AG20443 (cell line): ENCODE measurements around the gene UPP1.
"Not testable (repeated sequence)": the region's sequence is repeated elsewhere in the genome, so short reads cannot be mapped to it uniquely, and the experiment has no call there.

Experiments
- DNase-seq: peaks from one replicate; pipeline ENCODE4 v3.0.0; 2012; ENCODE audit warnings: low spot score, mixed read lengths

UPP1 gene

GRCh38 chr7:48089046-48090003 is at the start of gene UPP1:
Gene UPP1, plus strand, starts transcription at chr7:48089265. Its CDS starts 5,519 bp downstream, at chr7:48094784.
- peak; percentile 93 for DNase-seq

DNA sequence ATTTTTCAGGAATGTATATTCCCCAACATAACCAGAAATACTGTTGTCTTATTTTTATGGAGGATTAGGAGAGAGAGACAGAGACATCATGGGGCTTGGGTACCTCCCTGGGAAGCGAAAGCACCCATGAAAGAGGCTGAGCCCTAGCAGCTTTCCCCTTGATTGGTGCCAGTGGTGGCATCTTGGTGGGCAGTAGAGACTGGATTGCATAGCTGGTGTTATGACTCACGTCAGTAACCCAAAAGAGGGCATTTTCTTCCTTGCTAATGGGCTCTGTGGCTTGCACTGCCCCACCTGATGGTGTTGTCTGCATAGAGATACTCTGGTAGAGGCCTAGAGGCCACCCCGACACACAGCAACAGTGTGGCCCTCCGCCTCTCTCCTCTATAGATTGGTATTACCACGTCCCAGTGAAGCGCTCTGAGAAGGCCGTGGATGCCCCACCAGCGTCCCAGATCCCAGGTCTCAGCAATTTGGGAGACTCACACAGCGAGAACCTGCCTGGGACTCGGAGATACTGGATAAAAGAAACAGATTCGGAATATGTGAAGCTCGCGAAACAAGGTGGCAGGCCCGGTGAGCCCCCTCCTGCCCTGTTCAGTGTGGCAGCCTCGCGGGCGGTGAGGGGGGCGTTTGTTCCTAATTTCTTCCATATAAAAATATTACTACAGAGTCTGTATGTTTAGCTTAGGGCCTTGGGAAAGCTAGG is 48.0 kb upstream of the UPP1 start:
- DNase-seq: no peak

DNA sequence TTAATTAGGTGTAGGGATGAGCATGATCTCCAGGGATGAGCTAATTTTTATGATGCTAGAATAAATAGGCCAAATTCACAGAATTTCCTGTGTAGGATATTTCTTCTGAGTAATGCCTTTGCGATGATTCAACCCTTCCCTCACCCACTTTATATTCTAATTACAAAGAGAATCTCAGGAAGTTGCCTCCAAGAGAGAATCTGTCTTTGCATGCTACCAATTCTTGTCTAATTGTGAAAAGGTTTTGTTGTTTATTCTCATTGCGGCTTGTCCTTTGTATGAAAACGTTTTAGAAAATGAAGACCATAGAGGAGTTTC is 47.5 kb upstream of the UPP1 start:
- peak; percentile 57 for DNase-seq

- no peak for DNase-seq
Measured at GRCh38 chr7:48042216-48042615, 46.8 kb upstream of the UPP1 start.

GRCh38 chr7:48042636-48043035 is 46.4 kb upstream of the UPP1 start:
- DNase-seq: no peak

DNA sequence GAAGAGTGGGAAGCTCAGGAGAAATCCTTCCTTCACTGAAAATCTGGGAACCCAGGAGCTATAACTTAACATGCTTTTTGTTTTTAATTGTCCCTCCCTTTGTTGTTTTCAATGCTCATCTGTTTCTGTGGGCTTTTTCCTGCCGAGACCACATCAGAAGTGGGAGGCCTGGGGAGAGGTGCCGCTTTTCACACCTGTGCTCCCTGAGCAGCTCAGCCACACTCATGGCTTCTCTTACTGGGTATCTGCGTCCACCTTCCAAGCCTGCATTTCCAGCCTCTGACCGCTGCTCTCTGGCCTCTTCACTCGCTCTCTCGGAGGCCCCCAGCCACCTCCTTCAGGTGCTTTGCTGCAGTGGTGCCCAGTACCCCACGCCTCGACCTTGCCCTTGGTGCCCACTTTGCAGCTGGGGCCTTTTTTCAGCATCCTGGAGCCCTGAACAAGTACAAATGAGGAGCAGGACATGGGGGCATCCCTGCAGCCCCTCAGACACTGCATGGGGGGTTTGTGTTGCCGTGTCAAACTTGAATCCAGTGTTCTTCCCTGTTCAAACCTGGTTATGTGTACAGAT is 43.8 kb upstream of the UPP1 start:
- DNase-seq: no peak

- no peak for DNase-seq
Measured at GRCh38 chr7:48046458-48046857, 42.6 kb upstream of the UPP1 start.

DNA sequence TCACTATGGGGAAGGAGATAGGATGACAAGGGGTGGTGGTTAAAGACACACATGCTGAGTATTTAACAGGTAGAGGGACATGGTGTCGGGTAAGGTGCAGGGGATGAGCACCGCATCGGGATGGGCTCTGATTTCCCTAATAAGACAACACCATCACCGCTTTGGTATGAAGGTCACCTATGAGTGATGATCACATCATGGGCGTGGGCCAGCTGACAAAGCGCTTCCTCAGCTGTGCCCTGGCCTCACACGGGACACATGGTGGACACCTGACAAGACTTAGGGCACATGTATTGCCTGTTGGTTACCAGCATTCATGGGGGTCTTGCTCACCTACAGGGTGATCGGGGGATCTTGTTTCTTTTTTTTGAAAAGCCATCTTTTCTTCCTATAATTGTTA is 41.0 kb upstream of the UPP1 start:
- DNase-seq: no peak

DNA sequence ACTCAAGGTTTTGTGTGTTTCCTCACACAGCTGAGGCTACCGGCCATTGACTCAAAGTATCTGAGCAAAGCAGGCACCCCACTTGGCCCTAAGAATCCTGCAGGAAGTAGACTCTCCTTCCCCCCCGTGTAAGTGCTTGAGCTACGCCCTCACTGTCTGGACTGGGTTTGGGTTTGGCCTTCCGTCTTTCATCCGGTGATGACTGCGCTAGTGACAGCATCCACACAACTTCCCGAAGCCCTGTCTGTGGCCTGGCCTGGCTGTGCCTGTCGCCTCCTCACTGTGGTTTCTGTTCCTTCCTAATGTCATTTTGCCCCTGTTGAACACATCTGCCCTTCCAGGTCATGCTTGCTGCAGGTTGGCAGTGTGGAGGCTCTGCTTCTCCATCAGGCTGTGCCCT is 39.2 kb upstream of the UPP1 start:
- DNase-seq: no peak

DNA sequence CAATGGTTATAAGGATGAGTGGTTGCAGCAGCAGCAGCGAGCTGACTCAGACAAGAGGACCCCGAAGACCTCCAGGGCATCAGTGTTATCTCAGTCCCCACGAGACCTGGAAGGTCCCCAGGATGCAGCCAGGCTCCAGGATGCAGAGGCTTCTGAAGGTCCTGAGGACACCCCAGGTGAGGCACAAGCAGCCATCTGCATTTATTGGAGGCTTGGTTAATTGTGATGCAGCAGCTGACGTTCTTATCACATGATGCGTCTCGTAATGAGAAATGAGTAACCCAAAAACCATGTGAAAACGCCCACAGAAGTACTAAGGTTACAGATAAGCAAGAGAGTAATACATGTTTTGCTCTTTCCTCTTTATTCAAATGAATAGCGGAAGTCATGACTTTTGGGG is 36.3 kb upstream of the UPP1 start:
- DNase-seq: no peak

DNA sequence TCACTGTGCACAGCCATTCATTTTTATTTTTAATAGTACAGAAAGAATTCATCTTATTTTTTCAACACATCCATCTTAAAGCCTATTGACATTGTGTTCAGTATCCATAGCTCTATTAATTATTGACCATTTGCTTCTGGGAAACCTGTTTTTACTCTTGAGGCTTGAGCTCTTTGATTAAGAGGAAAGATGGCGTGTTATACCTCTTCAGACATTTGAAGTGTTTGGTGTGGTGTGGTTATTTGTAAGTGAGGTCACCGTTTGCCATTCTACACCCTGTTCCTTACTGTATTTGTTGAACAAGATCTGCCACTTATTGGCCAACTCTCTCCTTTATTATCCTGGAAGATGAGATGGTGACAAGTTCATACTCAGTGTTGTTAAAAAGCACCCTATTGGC is 35.3 kb upstream of the UPP1 start:
- no peak for DNase-seq

DNA sequence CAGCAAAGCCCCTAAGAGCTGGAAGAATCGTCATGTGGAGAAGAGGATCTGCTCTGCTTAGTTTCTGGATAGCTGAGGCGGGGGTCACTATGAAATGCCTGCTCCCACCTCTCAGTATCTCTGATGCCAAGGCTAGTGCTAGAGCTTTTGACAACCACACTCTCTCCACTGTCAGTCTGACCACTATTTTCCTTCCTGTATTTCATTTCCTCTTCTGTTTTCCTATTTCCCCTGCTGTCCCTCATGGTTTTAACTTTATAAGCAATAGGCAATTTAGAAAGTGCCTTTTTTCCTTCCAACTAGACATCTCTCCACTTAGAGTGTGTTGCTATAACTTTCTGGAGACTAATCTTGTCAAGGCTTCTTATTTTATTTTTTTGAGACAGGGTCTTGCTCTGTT is 30.1 kb upstream of the UPP1 start:
- DNase-seq: no peak

GRCh38 chr7:48059706-48060105 is 29.4 kb upstream of the UPP1 start:
- DNase-seq: no peak

DNA sequence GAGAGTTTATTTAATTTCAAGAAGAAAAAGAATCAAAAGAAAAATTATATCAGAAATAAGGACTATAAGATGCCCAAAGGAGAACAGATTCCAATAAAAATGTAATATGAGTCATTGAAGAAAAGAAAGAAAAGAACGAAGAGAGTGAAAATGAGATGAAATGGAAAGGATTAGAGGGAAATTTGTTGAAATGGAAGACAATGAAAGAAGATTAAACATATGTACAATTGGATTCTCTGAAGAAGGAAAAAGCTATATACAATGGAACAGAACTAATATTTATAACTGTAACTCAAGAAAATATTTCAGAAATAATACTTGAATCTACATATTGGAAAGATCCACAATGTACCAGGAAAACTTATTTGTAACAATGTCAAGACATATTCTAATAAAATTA is 25.1 kb upstream of the UPP1 start:
- no peak for DNase-seq

DNA sequence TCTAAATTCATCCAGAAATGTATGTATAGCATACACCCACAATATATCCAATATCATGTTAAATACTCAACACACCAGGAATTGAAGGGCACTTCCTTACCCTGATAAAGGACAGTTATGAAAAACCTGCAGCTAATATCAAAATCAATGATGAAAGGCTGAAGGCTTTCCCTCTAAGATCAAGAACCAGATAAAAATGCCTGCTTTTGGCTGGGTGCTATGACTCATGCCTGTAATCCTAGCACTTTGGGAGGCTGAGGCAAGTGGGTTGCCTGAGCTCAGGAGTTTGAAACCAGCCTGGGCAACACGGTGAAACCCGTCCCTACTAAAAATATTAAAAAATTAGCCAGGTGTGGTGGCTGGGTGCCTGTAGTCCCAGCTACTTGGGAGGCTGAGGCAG is 21.6 kb upstream of the UPP1 start:
- no peak for DNase-seq

GRCh38 chr7:48074204-48074654 is 14.8 kb upstream of the UPP1 start:
- peak; percentile 53 for DNase-seq

DNA sequence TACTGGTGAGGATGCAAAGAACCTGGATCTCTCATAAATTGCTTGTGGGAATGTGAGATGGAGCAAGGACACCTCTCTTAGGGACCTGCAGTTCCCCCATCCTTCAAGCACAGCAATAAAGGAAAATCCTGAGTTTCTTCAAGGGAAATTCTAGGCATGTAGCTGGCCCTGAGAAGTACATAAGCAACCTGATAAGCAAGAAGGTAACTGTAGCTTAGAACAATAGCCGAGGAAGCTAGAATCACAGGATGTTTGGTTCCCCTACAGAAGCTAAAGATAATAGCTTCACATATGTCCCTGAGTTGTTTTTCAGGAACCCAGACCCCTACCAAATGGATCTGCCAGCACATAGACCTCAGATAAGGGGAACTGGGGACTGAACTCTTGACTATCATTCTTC is 11.6 kb upstream of the UPP1 start:
- DNase-seq: no peak

DNA sequence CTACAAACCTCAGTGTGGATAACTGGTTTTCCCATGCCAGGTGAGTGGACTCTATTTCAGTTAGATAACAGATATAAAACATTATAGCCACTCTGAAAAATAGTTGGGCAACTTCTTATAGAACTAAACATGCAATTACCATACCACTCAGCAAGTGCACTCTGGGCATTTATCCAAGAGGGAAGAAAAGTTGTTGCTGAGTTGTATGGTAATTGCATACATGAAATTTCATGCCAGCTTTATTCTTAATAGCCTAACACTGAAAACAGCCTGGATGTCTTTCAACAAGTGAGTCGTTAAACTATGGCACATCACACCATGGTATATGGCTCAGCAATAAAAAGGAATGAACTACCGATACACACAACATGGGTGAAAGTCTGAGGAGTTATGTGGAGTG is 10.6 kb upstream of the UPP1 start:
- no peak for DNase-seq

GRCh38 chr7:48082378-48082777 is 6.7 kb upstream of the UPP1 start:
- DNase-seq: not testable (repeated sequence)

DNA sequence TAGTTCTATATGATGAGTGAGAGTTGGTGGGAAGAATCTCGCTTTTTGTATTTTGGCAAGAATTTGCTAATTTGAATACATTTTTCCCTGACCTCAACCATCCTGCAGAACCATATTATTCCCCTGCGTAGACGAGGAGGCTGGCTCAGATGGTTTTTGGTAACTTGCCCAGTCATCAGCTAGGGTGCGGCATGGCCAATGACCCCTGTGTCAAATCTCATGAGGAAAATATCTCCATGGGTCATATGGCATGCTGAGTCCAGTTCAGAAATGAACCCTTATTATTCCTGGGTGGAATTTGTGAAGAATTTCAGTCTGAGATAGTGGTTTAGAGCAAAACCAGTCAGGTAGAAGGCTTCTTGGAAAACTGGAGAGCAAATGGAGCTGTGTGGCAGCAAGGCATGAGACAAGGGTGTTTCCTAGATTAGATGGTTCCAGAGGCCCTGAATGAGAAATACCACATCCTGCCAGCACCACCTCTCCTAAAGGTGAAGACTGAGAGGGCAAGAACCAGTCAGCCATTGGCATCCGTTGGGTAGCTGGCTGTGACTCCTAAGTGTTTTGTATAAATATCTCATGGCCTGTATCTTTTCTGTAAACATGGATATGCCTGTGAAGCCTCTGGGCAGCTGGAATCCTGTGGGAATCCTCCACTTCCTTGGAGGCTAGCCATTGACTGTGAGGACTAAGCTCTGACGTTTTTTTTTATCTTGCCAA is 5.8 kb upstream of the UPP1 start:
- DNase-seq: no peak

- DNase-seq: peak; percentile 93
Measured at GRCh38 chr7:48084727-48085432, 4.2 kb upstream of the UPP1 start.

DNA sequence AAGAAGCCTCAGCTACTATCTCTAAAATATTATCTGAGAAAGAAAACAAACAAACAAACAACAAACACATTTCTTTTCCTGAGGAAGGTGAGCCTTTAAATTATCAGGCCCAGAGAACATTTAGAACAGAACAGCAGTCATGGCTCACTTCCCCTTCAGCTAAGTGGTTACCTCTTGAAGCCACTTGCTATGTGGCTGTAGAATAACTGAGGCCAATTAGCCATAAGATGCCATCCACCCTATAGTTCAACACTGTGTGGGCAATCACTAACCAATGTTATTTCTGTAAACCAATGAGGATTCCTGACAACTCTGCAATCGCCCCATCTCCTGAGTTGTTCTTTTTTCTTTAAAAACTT is 3.7 kb upstream of the UPP1 start:
- DNase-seq: no peak
